ENCODE data around the gene KMT2C. TPM values are rescaled to one million over a fixed set of nuclear protein-coding genes. Genes with fewer than 3 reads are reported as not detected.

KMT2C gene
- total and polyA plus RNA-seq, 4 donors, result 6.3 to 35.3 (median 19.3) TPM

DNA sequence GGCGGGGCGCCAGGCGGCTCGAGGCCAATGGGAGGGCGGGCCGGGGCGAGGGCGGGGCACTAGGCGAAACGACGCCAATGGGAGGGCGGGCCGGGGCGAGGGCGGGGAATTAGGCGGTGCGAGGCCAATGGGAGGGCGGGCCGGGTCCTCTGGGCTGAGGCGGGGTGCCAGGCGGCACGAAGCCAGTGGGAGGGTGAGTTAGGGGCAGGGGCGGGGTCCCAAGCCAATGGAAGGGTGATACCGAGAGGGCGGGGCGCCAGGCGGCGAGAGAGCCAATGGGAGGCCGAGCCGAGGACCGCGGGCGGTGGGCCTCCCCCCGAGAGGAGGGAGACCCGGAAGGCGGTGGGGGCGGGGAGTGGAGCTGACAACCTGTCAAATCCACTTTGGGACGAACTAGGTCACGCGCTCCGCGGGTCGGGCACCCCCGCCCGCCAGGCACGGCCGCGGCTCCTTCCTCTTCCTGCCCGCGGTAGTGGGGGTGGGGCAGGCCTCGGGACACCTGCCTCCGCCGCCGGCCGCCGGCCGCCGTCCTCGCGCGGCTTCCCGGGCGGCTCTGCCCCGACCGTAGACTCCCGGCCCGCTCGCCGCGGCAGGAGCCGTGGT lies 28.0 kb upstream of the KMT2C start:
- H3K36me3 ChIP-seq (ENCODE audit: control insufficient read depth in 4 of 4, insufficient read depth in 3 of 4, low read depth in 1 of 4, low read length in 3 of 4), result no peaks in the 10 kb centered on the region
- H3K4me1 ChIP-seq (ENCODE audit: control insufficient read depth in 4 of 4, insufficient read depth in 4 of 4, low read length in 3 of 4), result peaks cover 0 to 7% (median 5%) of the 10 kb centered on the region in 4 donors
- peak in 1 of 2 donors; percentile 43 for TF ChIP-seq RXRA (IDR thresholded peaks at IDR 0.05)
- no peak for TF ChIP-seq RAD21 (IDR thresholded peaks at IDR 0.05)
- TF ChIP-seq SP1 (IDR thresholded peaks at IDR 0.05), result peak; percentile 78
- TF ChIP-seq, protein P1, sequence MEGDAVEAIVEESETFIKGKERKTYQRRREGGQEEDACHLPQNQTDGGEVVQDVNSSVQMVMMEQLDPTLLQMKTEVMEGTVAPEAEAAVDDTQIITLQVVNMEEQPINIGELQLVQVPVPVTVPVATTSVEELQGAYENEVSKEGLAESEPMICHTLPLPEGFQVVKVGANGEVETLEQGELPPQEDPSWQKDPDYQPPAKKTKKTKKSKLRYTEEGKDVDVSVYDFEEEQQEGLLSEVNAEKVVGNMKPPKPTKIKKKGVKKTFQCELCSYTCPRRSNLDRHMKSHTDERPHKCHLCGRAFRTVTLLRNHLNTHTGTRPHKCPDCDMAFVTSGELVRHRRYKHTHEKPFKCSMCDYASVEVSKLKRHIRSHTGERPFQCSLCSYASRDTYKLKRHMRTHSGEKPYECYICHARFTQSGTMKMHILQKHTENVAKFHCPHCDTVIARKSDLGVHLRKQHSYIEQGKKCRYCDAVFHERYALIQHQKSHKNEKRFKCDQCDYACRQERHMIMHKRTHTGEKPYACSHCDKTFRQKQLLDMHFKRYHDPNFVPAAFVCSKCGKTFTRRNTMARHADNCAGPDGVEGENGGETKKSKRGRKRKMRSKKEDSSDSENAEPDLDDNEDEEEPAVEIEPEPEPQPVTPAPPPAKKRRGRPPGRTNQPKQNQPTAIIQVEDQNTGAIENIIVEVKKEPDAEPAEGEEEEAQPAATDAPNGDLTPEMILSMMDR (IDR thresholded peaks at IDR 0.05; ENCODE audit: low read depth, low read length, missing input control), result no peak
- no peak for TF ChIP-seq NR2F2 (IDR thresholded peaks at IDR 0.05)
- no peak for TF ChIP-seq FOXA2 (IDR thresholded peaks at IDR 0.05)
- TF ChIP-seq JUND (IDR thresholded peaks at IDR 0.05), result no peak
- TF ChIP-seq ZBTB33 (IDR thresholded peaks at IDR 0.05), result no peak
- TF ChIP-seq, protein P2, sequence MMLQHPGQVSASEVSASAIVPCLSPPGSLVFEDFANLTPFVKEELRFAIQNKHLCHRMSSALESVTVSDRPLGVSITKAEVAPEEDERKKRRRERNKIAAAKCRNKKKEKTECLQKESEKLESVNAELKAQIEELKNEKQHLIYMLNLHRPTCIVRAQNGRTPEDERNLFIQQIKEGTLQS (IDR thresholded peaks at IDR 0.05), result no peak
- TF ChIP-seq EGR1 (IDR thresholded peaks at IDR 0.05; ENCODE audit: low read depth in 2 of 2), result peak in 1 of 2 donors; percentile 44
- no peak for TF ChIP-seq YY1 (IDR thresholded peaks at IDR 0.05)
- TF ChIP-seq REST (IDR thresholded peaks at IDR 0.05), result peak; percentile 71
- TF ChIP-seq MAX (IDR thresholded peaks at IDR 0.05), result no peak
- TF ChIP-seq FOXA1 (IDR thresholded peaks at IDR 0.05), result no peak
- peak in 1 of 2 donors; percentile 77 for TF ChIP-seq GABPA (IDR thresholded peaks at IDR 0.05 in 1 of 2, conservative IDR thresholded peaks at IDR 0.05 in 1 of 2)
- TF ChIP-seq HNF4A (conservative IDR thresholded peaks at IDR 0.05), result peak; percentile 15 to 21
- TF ChIP-seq TAF1 (conservative IDR thresholded peaks at IDR 0.05), result no peak
- TF ChIP-seq HNF4G (IDR thresholded peaks at IDR 0.05), result no peak
- H3K9me3 ChIP-seq (ENCODE audit: control insufficient read depth in 4 of 4, low read length in 3 of 4), result no peaks in the 10 kb centered on the region
- H3K4me3 ChIP-seq (ENCODE audit: low read depth in 1 of 3, low read length in 3 of 3), result peak overlapping the region; percentile 80 to 97 (median 85)
- peak; percentile 100 for DNase-seq (ENCODE audit: low spot score)
- no peaks in the 10 kb centered on the region for H3K27me3 ChIP-seq (ENCODE audit: control insufficient read depth in 4 of 4, insufficient read depth in 4 of 4, low read length in 3 of 4)
- peak overlapping the region; percentile 48 to 85 for H3K9ac ChIP-seq (ENCODE audit: low read depth in 1 of 2, low read length in 2 of 2)
- under 1% methylated on average over 71 of the region's 71 CpGs for WGBS
- peak overlapping the region; percentile 99 to 100 for H3K27ac ChIP-seq (ENCODE audit: low read depth in 1 of 2, low read length in 2 of 2)

Data from liver (tissue), 9 donors.